Epithelial cell of proximal tubule (primary cell): ENCODE data around the gene GARIN5A. TPM values are rescaled to one million over a fixed set of nuclear protein-coding genes. Genes with fewer than 3 reads are reported as not detected.

Source experiments
- DNase-seq: peaks from one replicate; pipeline ENCODE4 v3.0.0-alpha.2; 2011; ENCODE audit warnings: low read depth
- H3K4me3 ChIP-seq: 2 replicates; pipeline ENCODE4 v1.5.1; 2011; ENCODE audit warnings: low read depth, mild to moderate bottlenecking, low read length
- total RNA-seq: library from RNA; depleted of rRNA; stranded (reverse); fragments of >200 nt; gene quantifications from 2 replicates; pipeline ENCODE4 v1.2.3, GENCODE V29; 2015
- TF ChIP-seq, protein P1 (sequence below): conservative IDR thresholded peaks from 2 replicates; pipeline ENCODE4 v1.5.1; 2012; ENCODE audit warnings: low read depth, mild to moderate bottlenecking, low read length

Gene GARIN5A
- total RNA-seq, 1 donor from 2014 or later: 0.69 TPM

DNA sequence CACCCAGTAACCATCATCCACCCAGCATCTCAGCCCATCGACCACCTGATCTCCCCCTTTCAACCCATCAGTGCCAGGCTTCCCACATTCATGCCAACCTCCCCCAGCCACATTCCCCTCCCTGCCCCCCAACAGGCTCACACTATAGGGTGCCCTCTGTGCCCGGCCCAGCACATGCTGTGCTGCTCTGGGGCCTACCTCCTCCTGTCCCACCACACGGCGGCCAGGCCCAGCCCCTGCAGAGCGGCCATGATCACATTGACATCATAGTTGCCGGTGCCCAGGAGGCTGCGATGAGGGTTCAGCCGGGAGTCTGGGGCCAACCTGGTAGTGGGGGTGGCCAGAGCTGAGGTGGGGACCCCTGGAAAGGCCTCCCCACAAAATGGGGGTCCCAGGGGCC, 30.7 kb upstream of the GARIN5A start:
- TF ChIP-seq, protein P1, sequence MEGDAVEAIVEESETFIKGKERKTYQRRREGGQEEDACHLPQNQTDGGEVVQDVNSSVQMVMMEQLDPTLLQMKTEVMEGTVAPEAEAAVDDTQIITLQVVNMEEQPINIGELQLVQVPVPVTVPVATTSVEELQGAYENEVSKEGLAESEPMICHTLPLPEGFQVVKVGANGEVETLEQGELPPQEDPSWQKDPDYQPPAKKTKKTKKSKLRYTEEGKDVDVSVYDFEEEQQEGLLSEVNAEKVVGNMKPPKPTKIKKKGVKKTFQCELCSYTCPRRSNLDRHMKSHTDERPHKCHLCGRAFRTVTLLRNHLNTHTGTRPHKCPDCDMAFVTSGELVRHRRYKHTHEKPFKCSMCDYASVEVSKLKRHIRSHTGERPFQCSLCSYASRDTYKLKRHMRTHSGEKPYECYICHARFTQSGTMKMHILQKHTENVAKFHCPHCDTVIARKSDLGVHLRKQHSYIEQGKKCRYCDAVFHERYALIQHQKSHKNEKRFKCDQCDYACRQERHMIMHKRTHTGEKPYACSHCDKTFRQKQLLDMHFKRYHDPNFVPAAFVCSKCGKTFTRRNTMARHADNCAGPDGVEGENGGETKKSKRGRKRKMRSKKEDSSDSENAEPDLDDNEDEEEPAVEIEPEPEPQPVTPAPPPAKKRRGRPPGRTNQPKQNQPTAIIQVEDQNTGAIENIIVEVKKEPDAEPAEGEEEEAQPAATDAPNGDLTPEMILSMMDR: no peak
- no peak overlapping the region for H3K4me3 ChIP-seq
- no peak for DNase-seq

DNA sequence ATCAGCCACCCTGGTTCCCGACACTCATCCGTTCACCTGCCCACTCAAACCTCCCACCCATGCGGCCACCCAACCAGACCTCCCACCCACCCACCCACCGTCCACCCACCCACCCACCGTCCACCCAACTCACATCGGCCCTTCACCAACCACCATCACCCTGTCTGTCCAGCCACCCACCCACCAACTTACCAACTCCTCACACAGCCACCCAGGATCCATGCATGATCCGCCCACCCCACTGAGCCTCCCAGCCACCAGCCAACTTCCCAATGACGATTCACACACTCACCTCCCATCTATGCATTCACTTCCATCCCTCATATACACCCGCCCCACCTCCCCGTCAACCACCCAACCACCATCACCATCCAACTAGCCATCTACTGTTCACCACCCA, 30.1 kb upstream of the GARIN5A start:
- DNase-seq: no peak
- TF ChIP-seq, protein P1: no peak
- no peak overlapping the region for H3K4me3 ChIP-seq

DNA sequence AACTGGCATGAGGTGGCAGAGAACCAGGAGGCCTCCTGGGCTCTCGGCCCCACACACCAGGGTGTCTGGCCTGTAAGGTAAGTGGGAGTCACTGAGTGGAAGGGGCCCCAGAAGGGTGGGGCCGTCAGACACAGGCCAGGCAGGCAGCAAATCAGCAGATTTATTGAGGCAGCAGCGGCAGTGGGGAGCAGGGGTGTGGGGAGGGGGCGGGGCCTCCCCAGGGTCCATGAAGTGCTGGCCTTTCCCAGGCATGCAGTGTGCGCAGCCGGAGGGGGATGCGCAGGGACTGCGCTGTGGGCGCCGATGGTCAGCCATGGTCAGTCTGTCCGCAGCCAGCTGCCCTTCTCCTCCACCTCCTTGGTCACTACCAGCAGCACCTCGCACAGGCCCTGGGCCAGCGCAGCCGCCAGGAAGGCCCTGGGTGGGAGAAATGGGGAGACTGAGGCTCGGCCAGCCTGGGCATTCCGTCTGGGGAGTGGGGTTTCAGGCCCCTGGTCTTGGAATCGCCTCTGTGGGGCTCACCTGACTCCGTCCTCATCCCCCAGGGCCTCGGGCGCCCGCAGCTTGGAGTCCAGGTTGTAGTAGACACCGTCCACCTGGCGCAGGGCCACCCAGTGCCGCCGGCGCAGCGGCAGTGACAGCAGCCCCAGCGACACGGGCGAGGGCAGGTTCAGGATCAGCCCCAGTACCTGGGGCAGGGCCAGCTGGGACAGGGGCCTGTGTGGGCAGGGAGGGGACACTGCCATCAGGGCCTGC, 29.4 kb upstream of the GARIN5A start:
- no peak overlapping the region for H3K4me3 ChIP-seq
- TF ChIP-seq, protein P1: no peak
- no peak for DNase-seq

DNA sequence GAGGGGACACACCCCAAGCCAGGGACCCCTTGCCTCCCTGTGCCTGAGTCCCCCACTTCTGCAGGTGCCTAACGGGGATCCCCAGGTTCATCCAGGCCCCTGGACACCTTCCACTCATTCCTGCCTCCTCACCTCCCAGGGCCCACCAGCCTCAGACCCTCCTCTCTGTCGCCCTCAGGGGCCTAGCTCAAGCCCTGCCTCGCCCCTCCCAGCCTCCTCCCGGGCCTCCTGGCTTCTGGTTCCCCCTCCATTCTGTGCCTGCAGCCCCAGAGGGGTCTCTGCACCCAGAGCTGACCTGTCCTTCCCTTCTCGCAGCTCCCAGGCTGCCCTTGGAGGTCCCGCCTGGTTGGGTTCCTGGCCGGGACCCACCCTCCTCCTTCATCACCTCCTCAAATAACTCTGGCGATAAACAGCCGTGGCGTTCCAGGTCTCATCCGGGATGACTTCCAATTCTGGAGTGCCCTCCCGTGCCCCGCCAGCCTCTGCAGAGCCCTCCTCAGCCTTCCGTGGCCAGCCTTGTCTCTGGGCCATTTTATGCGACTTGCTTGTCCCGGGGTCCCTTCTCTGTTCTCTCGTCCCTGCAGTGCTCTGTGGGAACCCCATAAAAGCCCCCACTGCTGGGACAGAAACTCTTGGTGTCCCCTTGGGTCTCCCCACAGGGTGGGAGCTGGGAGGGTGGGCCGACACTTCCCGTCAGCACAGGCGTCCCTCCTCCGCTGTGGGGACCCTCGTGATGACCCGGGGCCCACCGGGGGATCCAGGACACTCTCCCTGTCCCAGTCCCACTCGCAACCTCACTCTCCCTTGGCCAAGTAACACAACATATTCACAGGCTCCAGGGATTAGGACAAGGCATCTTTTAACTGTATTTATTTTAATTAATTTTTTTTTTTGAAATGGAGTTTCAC, 25.2 kb upstream of the GARIN5A start:
- DNase-seq: no peak
- TF ChIP-seq, protein P1: no peak
- H3K4me3 ChIP-seq: no peak overlapping the region

DNA sequence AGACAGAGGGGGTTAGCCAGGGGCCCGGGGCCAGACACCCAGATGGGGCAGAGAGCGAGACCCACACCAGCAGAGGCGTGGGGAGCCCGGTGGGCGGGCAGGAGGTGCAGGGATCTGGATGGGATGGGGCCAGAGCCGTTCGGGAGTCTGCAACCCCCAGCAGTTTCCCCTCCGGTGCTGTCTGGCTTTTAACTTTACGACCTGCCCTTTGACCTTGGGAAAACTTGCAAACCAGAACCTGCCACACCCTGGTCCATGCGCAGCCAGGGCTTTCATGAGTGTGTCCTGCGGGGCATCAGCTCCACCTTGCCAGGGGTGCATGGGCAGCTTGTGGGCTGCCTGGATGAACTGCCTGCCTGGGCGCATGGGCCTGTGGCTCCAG, 24.5 kb upstream of the GARIN5A start:
- no peak overlapping the region for H3K4me3 ChIP-seq
- no peak for DNase-seq
- TF ChIP-seq, protein P1: no peak

DNA sequence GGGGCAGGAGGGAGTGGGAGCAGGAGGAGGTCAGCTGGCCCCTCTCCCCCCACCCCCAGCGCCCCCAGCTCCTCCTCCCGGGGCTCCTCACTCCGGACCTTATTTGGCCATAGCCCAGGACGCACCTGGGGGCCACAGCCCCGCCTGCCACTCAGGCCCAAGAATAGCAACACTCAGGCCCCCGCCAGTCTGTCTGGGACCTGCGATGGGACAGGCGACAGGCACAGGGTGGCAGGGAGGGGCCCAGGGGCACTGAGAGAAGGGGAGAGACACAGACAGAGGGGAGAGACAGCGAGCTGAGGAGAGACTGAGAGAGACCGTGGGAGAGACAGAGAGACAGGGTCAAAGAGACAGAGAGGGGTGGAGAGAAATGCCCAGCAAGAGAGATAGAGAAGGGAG, 24.1 kb upstream of the GARIN5A start:
- no peak for DNase-seq
- H3K4me3 ChIP-seq: no peak overlapping the region
- TF ChIP-seq, protein P1: no peak
